Immature natural killer cell (primary cell): Measurements from ENCODE around the gene ADAP2. TPM values are rescaled to one million over a fixed set of nuclear protein-coding genes. Genes with fewer than 3 reads are reported as not detected.
"Not testable (repeated sequence)": the region's sequence is repeated elsewhere in the genome, so short reads cannot be mapped to it uniquely, and the experiment has no call there.

Experiments used
- DNase-seq, 3 donors: peaks; one replicate each; pipeline ENCODE4 v3.0.0; 2022; ENCODE audit warnings: mixed read lengths in 1 of 3
- H3K27ac Mint-ChIP-seq, 6 donors: one replicate each; pipeline ENCODE4 v1.8.0; 2020; ENCODE audit warnings: mixed read lengths in 6 of 6, mild to moderate bottlenecking in 5 of 6, inconsistent platforms in 4 of 6, moderate library complexity in 3 of 6
- H3K27me3 Mint-ChIP-seq, 3 donors: one replicate each; pipeline ENCODE4 v1.8.0; 2020 to 2021; ENCODE audit warnings: low read depth in 3 of 3, mild to moderate bottlenecking in 3 of 3, mixed read lengths in 3 of 3, moderate library complexity in 3 of 3, inconsistent platforms in 1 of 3
- H3K36me3 Mint-ChIP-seq, 3 donors: one replicate each; pipeline ENCODE4 v1.8.0; 2020; ENCODE audit warnings: mixed read lengths in 3 of 3, inconsistent platforms in 2 of 3, mild to moderate bottlenecking in 2 of 3
- H3K4me1 Mint-ChIP-seq, 2 donors: one replicate each; pipeline ENCODE4 v1.8.0; 2020; ENCODE audit warnings: inconsistent platforms in 2 of 2, mild to moderate bottlenecking in 2 of 2, mixed read lengths in 2 of 2, moderate library complexity in 1 of 2
- H3K4me3 Mint-ChIP-seq, 5 donors: one replicate each; pipeline ENCODE4 v1.8.0; 2020; ENCODE audit warnings: mild to moderate bottlenecking in 5 of 5, mixed read lengths in 5 of 5, inconsistent platforms in 3 of 5, moderate library complexity in 3 of 5
- H3K9me3 Mint-ChIP-seq, 6 donors: one replicate each; pipeline ENCODE4 v1.8.0; 2020; ENCODE audit warnings: mild to moderate bottlenecking in 6 of 6, mixed read lengths in 6 of 6, inconsistent platforms in 4 of 6, moderate library complexity in 3 of 6
- polyA plus RNA-seq, 3 donors: library from polyadenylated mRNA; unstranded; fragments of 300-500 nt; fragmentation: Illumina TruSeq; gene quantifications; one replicate each; pipeline ENCODE4 v1.2.3, GENCODE V29; 2021

ADAP2 gene
- polyA plus RNA-seq, 3 donors from 2014 or later = 0.49 TPM; not detected in 2

GRCh38 chr17:30920683-30921543 is 832 bp upstream of the ADAP2 start:
- DNase-seq = no peak
- Mint-ChIP-seq H3K4me3 (peak overlapping the region in 4 of 5 donors; percentile 35 to 54 (median 45)), H3K4me1 (peaks cover 8 to 13% of the 10 kb centered on the region in 2 donors), H3K36me3 (no peaks in the 10 kb centered on the region), H3K27me3 (peaks cover 5 to 22% (median 19%) of the 10 kb centered on the region in 3 donors), H3K27ac (no peak overlapping the region), H3K9me3 (no peaks in the 10 kb centered on the region)

- Mint-ChIP-seq H3K27me3 (peaks cover 5 to 26% (median 23%) of the 10 kb centered on the region in 3 donors), H3K36me3 (no peaks in the 10 kb centered on the region), H3K4me1 (peaks cover 8 to 13% of the 10 kb centered on the region in 2 donors), H3K4me3 (peak overlapping the region in 4 of 5 donors; percentile 30 to 76 (median 62)), H3K9me3 (no peaks in the 10 kb centered on the region), H3K27ac (no peak overlapping the region)
- no peak for DNase-seq
These were observed 688 bp downstream of the ADAP2 start for GRCh38 chr17:30922235-30923030.

GRCh38 chr17:30924341-30924740 is 2.6 kb downstream of the ADAP2 start:
- H3K4me3 Mint-ChIP-seq = peak overlapping the region in 1 of 5 donors; percentile 17
- no peak overlapping the region for H3K27ac Mint-ChIP-seq
- H3K36me3 Mint-ChIP-seq = no peaks in the 10 kb centered on the region
- DNase-seq = no peak
- peaks cover 5 to 26% (median 23%) of the 10 kb centered on the region in 3 donors for H3K27me3 Mint-ChIP-seq
- H3K9me3 Mint-ChIP-seq = no peaks in the 10 kb centered on the region
- peaks cover 8 to 13% of the 10 kb centered on the region in 2 donors for H3K4me1 Mint-ChIP-seq

GRCh38 chr17:30926516-30926915 is 4.8 kb downstream of the ADAP2 start:
- peaks cover 3 to 18% (median 18%) of the 10 kb centered on the region in 3 donors for H3K27me3 Mint-ChIP-seq
- H3K4me3 Mint-ChIP-seq = no peak overlapping the region
- no peaks in the 10 kb centered on the region for H3K9me3 Mint-ChIP-seq
- H3K27ac Mint-ChIP-seq = no peak overlapping the region
- H3K36me3 Mint-ChIP-seq = no peaks in the 10 kb centered on the region
- DNase-seq = no peak
- peaks cover 3 to 7% of the 10 kb centered on the region in 2 donors for H3K4me1 Mint-ChIP-seq

GRCh38 chr17:30927756-30928155 is 6.0 kb downstream of the ADAP2 start:
- no peak for DNase-seq
- Mint-ChIP-seq H3K4me3 (no peak overlapping the region), H3K36me3 (no peaks in the 10 kb centered on the region), H3K27me3 (peaks cover 2 to 16% (median 16%) of the 10 kb centered on the region in 3 donors), H3K27ac (no peak overlapping the region), H3K9me3 (no peaks in the 10 kb centered on the region), H3K4me1 (peaks cover 2 to 3% of the 10 kb centered on the region in 2 donors)

DNA sequence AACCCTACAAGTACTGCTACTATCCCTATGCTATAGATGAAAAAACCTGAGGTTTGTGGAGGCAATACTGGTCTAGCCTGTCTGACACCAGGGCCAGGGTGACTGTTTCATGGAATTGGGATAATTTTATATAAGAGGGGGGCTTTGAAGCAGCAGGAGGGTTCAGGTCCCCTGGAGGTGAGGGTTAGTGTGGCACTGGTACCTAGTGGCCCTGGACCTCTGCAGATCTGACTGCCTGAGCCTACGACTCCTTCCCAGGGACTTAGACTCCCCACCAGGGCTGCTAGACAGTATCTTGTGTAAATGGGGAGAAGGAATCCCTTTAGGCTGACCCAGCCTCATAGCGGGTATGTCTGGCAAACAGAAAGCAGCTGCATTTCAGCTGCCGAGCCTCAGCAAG is 6.8 kb downstream of the ADAP2 start:
- no peak for DNase-seq
- H3K27me3 Mint-ChIP-seq = peaks cover 0 to 10% (median 10%) of the 10 kb centered on the region in 3 donors
- H3K4me1 Mint-ChIP-seq = no peaks in the 10 kb centered on the region
- H3K4me3 Mint-ChIP-seq = no peak overlapping the region
- H3K36me3 Mint-ChIP-seq = no peaks in the 10 kb centered on the region
- H3K27ac Mint-ChIP-seq = no peak overlapping the region
- no peaks in the 10 kb centered on the region for H3K9me3 Mint-ChIP-seq

- Mint-ChIP-seq H3K36me3 (no peaks in the 10 kb centered on the region), H3K27ac (no peak overlapping the region), H3K4me1 (no peaks in the 10 kb centered on the region), H3K9me3 (no peaks in the 10 kb centered on the region), H3K4me3 (no peak overlapping the region), H3K27me3 (peaks cover 0 to 9% (median 7%) of the 10 kb centered on the region in 3 donors)
- DNase-seq = no peak
These were observed 7.4 kb downstream of the ADAP2 start for GRCh38 chr17:30929081-30929633.

GRCh38 chr17:30929861-30930260 is 8.1 kb downstream of the ADAP2 start:
- not testable (repeated sequence) for H3K27me3 Mint-ChIP-seq, H3K36me3 Mint-ChIP-seq, H3K27ac Mint-ChIP-seq, H3K4me1 Mint-ChIP-seq, H3K9me3 Mint-ChIP-seq, H3K4me3 Mint-ChIP-seq, DNase-seq

DNA sequence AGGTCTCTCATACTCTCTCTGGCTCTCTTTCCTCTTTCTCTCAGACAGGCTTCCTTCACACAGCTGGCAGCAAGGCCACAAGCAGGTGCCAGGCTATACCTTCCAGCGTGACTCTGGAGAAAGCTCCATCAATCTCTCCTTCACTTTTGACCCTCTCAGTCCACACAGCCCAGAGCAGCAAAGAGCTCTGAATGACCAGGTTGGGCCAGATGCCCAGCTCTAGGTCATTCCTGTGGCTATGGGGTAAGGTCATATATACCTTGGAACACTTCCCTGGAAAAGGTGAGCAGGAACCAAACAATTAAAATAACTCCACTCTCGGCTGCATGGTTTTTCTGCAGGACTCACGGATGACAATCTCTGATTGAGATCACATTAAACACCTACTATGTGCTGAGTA is 8.8 kb downstream of the ADAP2 start:
- H3K4me3 Mint-ChIP-seq = no peak overlapping the region
- no peak overlapping the region for H3K27ac Mint-ChIP-seq
- peaks cover 0 to 6% (median 6%) of the 10 kb centered on the region in 3 donors for H3K27me3 Mint-ChIP-seq
- H3K9me3 Mint-ChIP-seq = no peaks in the 10 kb centered on the region
- H3K36me3 Mint-ChIP-seq = no peaks in the 10 kb centered on the region
- no peak for DNase-seq
- no peaks in the 10 kb centered on the region for H3K4me1 Mint-ChIP-seq

- not testable (repeated sequence) for H3K4me3 Mint-ChIP-seq, H3K27ac Mint-ChIP-seq
These were observed 9.8 kb downstream of the ADAP2 start for GRCh38 chr17:30931582-30931981.

DNA sequence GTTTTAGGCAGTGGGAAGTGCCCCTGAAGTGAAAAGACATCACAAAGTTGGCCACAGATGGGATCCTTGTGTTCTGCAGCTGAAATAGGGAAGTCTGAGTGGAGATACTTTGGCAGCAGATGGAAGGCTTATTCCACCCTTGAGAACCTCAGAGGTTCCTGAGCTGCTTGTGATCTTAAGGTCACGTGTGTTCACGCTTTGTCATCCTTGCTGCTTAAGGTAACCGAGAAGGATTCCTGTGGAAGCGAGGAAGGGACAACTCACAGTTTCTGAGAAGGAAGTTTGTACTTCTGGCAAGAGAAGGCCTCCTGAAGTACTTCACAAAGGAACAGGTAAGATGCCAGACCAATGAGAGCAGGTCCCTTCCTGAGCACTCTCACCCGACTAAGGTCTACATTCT is 12.2 kb downstream of the ADAP2 start:
- Mint-ChIP-seq H3K9me3 (no peaks in the 10 kb centered on the region), H3K4me3 (no peak overlapping the region), H3K27me3 (peaks cover 0 to 4% (median 0%) of the 10 kb centered on the region in 3 donors), H3K4me1 (no peaks in the 10 kb centered on the region), H3K27ac (no peak overlapping the region), H3K36me3 (no peaks in the 10 kb centered on the region)
- DNase-seq = no peak

More at GRCh38 chr17:30931582-30931981, 9.8 kb downstream of the ADAP2 start:
- not testable (repeated sequence) for H3K9me3 Mint-ChIP-seq, DNase-seq, H3K4me1 Mint-ChIP-seq, H3K36me3 Mint-ChIP-seq, H3K27me3 Mint-ChIP-seq

DNA sequence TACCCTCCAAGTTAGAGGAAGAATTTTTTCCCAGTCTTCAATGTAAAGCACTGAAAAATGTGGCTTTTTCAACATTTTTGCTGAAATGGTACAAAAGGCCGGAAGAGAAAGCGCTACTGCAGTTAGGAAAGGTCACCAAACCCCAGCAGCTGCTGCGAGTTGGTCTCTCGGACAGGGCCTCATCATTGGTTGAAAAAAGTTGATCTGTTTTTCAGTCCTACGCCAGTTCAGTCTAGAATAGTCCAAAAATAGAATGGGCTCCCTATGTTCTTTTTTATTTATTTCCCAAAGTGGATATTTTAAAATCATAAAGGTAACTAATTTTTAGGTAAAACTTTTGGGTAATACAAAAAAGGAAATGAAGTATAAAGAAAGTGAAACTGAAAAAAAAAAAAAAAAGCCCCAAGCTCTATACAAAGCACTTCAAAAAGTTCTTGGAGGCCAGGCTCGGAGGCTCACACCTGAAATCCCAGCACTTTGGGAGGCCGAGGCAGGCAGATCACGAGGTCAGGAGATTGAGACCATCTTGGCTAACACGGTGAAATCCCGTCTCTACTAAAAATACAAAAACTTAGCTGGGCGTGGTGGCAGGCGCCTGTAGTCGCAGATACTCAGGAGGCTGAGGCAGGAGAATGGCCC is 17.4 kb downstream of the ADAP2 start:
- peaks cover 0 to 7% (median 0%) of the 10 kb centered on the region in 3 donors for H3K36me3 Mint-ChIP-seq
- H3K27me3 Mint-ChIP-seq = peaks cover 0 to 2% (median 0%) of the 10 kb centered on the region in 3 donors
- no peak for DNase-seq
- H3K4me3 Mint-ChIP-seq = peak overlapping the region in 2 of 5 donors; percentile 4 to 9
- no peaks in the 10 kb centered on the region for H3K9me3 Mint-ChIP-seq
- H3K27ac Mint-ChIP-seq = no peak overlapping the region
- no peaks in the 10 kb centered on the region for H3K4me1 Mint-ChIP-seq

DNA sequence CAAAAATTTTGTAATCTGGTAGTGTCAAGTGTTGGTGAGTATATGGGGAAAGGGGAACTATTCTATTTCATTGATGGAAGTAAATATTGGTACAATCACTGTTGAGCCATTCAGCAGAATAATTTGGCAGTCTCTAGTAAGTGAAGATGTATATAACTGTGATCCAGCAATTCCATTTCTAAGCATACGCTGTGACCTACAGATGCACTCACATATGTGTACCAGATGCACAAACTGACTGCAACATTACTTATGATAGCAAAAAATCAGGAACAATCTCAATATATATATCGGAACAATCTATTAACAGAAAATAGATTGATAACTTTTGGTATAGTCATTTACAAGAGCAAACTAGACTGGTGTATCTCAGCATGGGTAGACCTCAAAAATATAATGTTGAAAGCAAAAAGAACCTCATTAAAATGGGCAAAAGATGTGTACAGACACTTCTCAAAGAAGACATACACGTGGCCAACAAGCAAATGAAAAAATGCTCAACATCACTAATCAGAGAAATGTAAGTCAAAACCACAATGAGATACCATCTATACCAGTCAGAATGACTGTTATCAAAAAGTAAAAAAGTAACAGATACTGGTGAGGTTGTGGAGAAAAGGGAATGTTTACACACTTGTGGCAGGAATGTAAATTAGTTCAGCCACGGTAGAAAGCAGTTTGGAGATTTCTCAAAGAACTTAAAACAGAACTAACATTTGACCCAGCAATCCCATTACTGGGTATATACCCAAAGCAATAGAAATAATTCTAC is 20.7 kb downstream of the ADAP2 start:
- DNase-seq = no peak
- Mint-ChIP-seq H3K9me3 (no peaks in the 10 kb centered on the region), H3K36me3 (peaks cover 0 to 7% (median 0%) of the 10 kb centered on the region in 3 donors), H3K4me1 (no peaks in the 10 kb centered on the region), H3K4me3 (no peak overlapping the region), H3K27me3 (no peaks in the 10 kb centered on the region), H3K27ac (no peak overlapping the region)
